ENCODE data around the gene NAP1L1.

Gene NAP1L1

DNA sequence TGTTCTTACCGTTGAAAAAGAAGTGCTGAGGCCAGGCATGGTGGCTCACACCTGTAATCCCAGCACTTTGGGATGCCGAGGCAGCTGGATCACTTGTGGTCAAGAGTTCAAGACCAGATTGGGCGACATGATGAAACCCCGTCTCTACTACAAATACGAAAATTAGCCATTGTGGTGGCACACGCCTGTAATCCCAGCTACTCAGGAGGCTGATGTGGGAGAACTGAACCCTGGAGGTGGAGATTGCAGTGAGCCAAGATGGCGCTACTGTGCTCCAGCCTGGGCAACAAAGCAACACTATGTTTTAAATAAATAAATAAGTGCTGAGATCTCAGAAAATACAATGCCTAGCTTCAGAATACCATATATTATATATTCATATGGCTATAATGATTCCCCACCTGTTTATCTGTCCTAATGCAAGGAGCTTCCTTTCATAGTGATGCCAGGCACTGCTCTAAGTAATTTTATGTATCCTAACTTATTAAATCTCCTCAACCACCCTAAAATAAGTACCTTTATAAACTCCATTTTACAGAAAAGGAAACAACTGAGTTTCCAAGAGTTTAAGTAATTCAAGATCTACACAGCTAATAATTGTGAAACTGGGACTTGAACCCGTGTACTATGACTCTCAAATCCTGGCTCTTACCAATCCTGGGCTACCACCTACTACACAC, 60.2 kb downstream of the NAP1L1 start:
- Histone ChIP-seq H3K4me2 (ENCODE audit: low read depth, low read length) (no peak overlapping the region), H3K9me2 (replicated peaks; ENCODE audit: insufficient read depth, low read length) (no peaks in the 10 kb centered on the region)
- TF ChIP-seq EZH2phosphoT487 (IDR thresholded peaks at IDR 0.05; ENCODE audit: low read length) (no peak), EZH2 (optimal IDR thresholded peaks at IDR 0.05; ENCODE audit: low read depth, low read length) (no peak)

DNA sequence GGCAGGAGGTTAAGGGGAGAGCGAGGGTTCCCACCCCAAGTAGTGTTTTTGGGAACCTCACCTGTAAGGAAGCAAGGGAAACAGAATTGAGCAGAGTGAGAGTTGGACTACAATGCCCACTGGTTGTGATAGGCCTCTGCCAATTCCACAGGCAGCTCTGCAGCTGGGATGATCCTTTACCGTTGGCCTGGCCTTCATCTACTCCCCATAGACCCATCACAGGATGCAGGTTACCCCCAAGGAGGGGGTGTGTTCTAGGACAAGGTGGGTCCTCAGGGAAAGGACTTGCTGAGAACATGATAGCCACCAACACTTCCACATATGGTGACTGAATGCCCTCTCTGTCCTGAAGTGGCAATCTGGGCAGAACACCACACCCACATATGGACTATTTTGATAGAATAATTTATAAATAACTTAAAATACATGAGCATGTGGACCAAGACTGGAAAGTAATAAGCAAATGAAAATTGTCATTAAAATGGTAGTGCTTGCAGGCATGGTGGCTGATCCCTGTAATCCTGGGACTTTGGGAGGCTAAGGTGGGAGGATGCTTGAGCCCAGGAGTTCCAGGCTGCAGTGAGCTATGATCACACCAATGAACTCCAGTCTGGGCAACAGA, 61.3 kb downstream of the NAP1L1 start:
- H3K27me3 ChIP-seq (replicated peaks; ENCODE audit: insufficient read depth, low read length) = no peaks in the 10 kb centered on the region
- H3K4me3 ChIP-seq (ENCODE audit: low read length) = no peak overlapping the region
- 0 out of 2 replicates have a peak, but pooled peaks cover 15% of the 10 kb centered on the region for H3F3A ChIP-seq (ENCODE audit: insufficient read depth, low read length)
- DNase-seq = no peak
- no peaks in the 10 kb centered on the region for H3K9me2 ChIP-seq (replicated peaks; ENCODE audit: insufficient read depth, low read length)
- H3K36me3 ChIP-seq (replicated peaks; ENCODE audit: insufficient read depth, low read length) = no peaks in the 10 kb centered on the region
- no peak overlapping the region for H3K9ac ChIP-seq (ENCODE audit: low read length)
- H4K20me1 ChIP-seq (ENCODE audit: insufficient read depth, low read length) = no peaks in the 10 kb centered on the region
- no peaks in the 10 kb centered on the region for H3K9me3 ChIP-seq (replicated peaks; ENCODE audit: insufficient read depth, low read length)
- H3K79me2 ChIP-seq (ENCODE audit: low read length) = peaks cover under 1% of the 10 kb centered on the region; the same call in 1 of the 2 replicates
- H3K4me1 ChIP-seq (ENCODE audit: low read length) = 0 out of 2 replicates have a peak, but pooled peaks cover under 1% of the 10 kb centered on the region
- no peak overlapping the region for H3K27ac ChIP-seq (ENCODE audit: low read length)
- H2AFZ ChIP-seq (ENCODE audit: low read length) = no peak overlapping the region
- H3K4me2 ChIP-seq (ENCODE audit: low read depth, low read length) = no peak overlapping the region
- TF ChIP-seq EZH2 (optimal IDR thresholded peaks at IDR 0.05; ENCODE audit: low read depth, low read length) (no peak), EZH2phosphoT487 (IDR thresholded peaks at IDR 0.05; ENCODE audit: low read length) (no peak)
- TF ChIP-seq, protein P1, sequence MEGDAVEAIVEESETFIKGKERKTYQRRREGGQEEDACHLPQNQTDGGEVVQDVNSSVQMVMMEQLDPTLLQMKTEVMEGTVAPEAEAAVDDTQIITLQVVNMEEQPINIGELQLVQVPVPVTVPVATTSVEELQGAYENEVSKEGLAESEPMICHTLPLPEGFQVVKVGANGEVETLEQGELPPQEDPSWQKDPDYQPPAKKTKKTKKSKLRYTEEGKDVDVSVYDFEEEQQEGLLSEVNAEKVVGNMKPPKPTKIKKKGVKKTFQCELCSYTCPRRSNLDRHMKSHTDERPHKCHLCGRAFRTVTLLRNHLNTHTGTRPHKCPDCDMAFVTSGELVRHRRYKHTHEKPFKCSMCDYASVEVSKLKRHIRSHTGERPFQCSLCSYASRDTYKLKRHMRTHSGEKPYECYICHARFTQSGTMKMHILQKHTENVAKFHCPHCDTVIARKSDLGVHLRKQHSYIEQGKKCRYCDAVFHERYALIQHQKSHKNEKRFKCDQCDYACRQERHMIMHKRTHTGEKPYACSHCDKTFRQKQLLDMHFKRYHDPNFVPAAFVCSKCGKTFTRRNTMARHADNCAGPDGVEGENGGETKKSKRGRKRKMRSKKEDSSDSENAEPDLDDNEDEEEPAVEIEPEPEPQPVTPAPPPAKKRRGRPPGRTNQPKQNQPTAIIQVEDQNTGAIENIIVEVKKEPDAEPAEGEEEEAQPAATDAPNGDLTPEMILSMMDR (IDR thresholded peaks at IDR 0.05; ENCODE audit: low read length) = no peak

More for the DNA sequence above, 60.2 kb downstream of the NAP1L1 start:
- no peak overlapping the region for H3K27ac ChIP-seq (ENCODE audit: low read length)
- no peak overlapping the region for H3K9ac ChIP-seq (ENCODE audit: low read length)
- no peaks in the 10 kb centered on the region for H4K20me1 ChIP-seq (ENCODE audit: insufficient read depth, low read length)
- H3K4me3 ChIP-seq (ENCODE audit: low read length) = no peak overlapping the region
- no peak for DNase-seq
- H3K9me3 ChIP-seq (replicated peaks; ENCODE audit: insufficient read depth, low read length) = no peaks in the 10 kb centered on the region
- H2AFZ ChIP-seq (ENCODE audit: low read length) = no peak overlapping the region
- H3K4me1 ChIP-seq (ENCODE audit: low read length) = peaks cover 11% of the 10 kb centered on the region; the same call in 1 of the 2 replicates
- H3F3A ChIP-seq (ENCODE audit: insufficient read depth, low read length) = peaks cover 18% of the 10 kb centered on the region; the same call in 1 of the 2 replicates
- H3K27me3 ChIP-seq (replicated peaks; ENCODE audit: insufficient read depth, low read length) = no peaks in the 10 kb centered on the region
- H3K36me3 ChIP-seq (replicated peaks; ENCODE audit: insufficient read depth, low read length) = no peaks in the 10 kb centered on the region
- peaks cover 11% of the 10 kb centered on the region for H3K79me2 ChIP-seq (ENCODE audit: low read length)

DNA sequence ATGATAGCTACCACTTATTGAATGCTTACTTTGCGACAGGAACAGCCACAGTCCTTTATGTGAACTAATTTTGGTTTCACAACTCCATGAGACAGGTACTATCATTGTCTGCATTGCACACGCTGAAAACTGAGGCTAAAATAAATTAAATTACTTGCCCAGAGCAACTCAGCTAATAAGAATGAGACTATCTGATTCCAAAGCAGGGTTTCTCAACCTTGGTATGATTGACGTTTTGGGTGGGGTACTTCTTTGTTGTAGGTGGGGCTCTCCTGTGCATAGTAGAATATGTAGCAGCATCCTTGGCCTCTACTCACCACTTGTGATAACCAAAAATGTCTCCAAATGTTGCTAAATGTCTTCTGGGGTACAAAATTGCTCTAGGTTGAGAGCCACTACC, 62.0 kb downstream of the NAP1L1 start:
- Histone ChIP-seq H3K9me2 (replicated peaks; ENCODE audit: insufficient read depth, low read length) (no peaks in the 10 kb centered on the region), H3F3A (ENCODE audit: insufficient read depth, low read length) (0 out of 2 replicates have a peak, but pooled peaks cover 15% of the 10 kb centered on the region), H3K79me2 (ENCODE audit: low read length) (no peaks in the 10 kb centered on the region), H3K9me3 (replicated peaks; ENCODE audit: insufficient read depth, low read length) (no peaks in the 10 kb centered on the region), H3K9ac (ENCODE audit: low read length) (no peak overlapping the region), H4K20me1 (ENCODE audit: insufficient read depth, low read length) (no peaks in the 10 kb centered on the region), H3K4me2 (ENCODE audit: low read depth, low read length) (no peak overlapping the region), H3K27ac (ENCODE audit: low read length) (no peak overlapping the region), H3K4me1 (ENCODE audit: low read length) (no peaks in the 10 kb centered on the region), H3K36me3 (replicated peaks; ENCODE audit: insufficient read depth, low read length) (no peaks in the 10 kb centered on the region), H3K27me3 (replicated peaks; ENCODE audit: insufficient read depth, low read length) (no peaks in the 10 kb centered on the region), H3K4me3 (ENCODE audit: low read length) (no peak overlapping the region), H2AFZ (ENCODE audit: low read length) (no peak overlapping the region)
- DNase-seq = no peak
- TF ChIP-seq EZH2phosphoT487 (IDR thresholded peaks at IDR 0.05; ENCODE audit: low read length) = no peak
- TF ChIP-seq, protein P1 (IDR thresholded peaks at IDR 0.05; ENCODE audit: low read length) = no peak
- no peak for TF ChIP-seq EZH2 (optimal IDR thresholded peaks at IDR 0.05; ENCODE audit: low read depth, low read length)
